Glomerular endothelial cell (primary cell): ENCODE data around the gene ST6GALNAC6. TPM values are rescaled to one million over a fixed set of nuclear protein-coding genes. Genes with fewer than 3 reads are reported as not detected.

Source experiments
- DNase-seq: peaks from one replicate; pipeline ENCODE4 v3.0.0-alpha.2; 2011; ENCODE audit warnings: low read depth, low spot score; ENCODE audit errors: extremely low read depth
- total RNA-seq: library from RNA; depleted of rRNA; stranded (reverse); fragments of >200 nt; gene quantifications from 2 replicates; pipeline ENCODE4 v1.2.3, GENCODE V29; 2015

The ST6GALNAC6 gene
- total RNA-seq, 1 donor from 2014 or later = 72.0 TPM

GRCh38 chr9:127918183-127919107 is 19.0 kb upstream of the ST6GALNAC6 start:
- DNase-seq = no peak

- no peak for DNase-seq
Measured at GRCh38 chr9:127917603-127918002, 18.2 kb upstream of the ST6GALNAC6 start.

- no peak for DNase-seq
Measured at GRCh38 chr9:127916720-127917581, 17.5 kb upstream of the ST6GALNAC6 start, which contains the start of gene ST6GALNAC4. TSS of gene ST6GALNAC4 (minus strand) at chr9:127917041. CDS start at chr9:127916419, 622 bp downstream.

GRCh38 chr9:127915801-127916719 is 16.7 kb upstream of the ST6GALNAC6 start:
- no peak for DNase-seq

- DNase-seq = no peak
Measured at GRCh38 chr9:127915325-127915752, 15.9 kb upstream of the ST6GALNAC6 start.

GRCh38 chr9:127913682-127914081 is 14.3 kb upstream of the ST6GALNAC6 start:
- no peak for DNase-seq

GRCh38 chr9:127912882-127913281 is 13.5 kb upstream of the ST6GALNAC6 start:
- no peak for DNase-seq

GRCh38 chr9:127912296-127912695 is 12.9 kb upstream of the ST6GALNAC6 start:
- no peak for DNase-seq

GRCh38 chr9:127910613-127911205 is 11.3 kb upstream of the ST6GALNAC6 start:
- no peak for DNase-seq

GRCh38 chr9:127909839-127910273 is 10.5 kb upstream of the ST6GALNAC6 start:
- no peak for DNase-seq

GRCh38 chr9:127908660-127908926 is 9.2 kb upstream of the ST6GALNAC6 start:
- no peak for DNase-seq

- no peak for DNase-seq
Measured at GRCh38 chr9:127907867-127908659, 8.7 kb upstream of the ST6GALNAC6 start.

- DNase-seq = no peak
Measured at GRCh38 chr9:127905788-127906191, 6.4 kb upstream of the ST6GALNAC6 start.

- DNase-seq = no peak
Measured at GRCh38 chr9:127905004-127905728, 5.8 kb upstream of the ST6GALNAC6 start.

GRCh38 chr9:127904561-127905003 is 5.2 kb upstream of the ST6GALNAC6 start:
- no peak for DNase-seq

- no peak for DNase-seq
Measured at GRCh38 chr9:127903557-127904475, 4.4 kb upstream of the ST6GALNAC6 start.

GRCh38 chr9:127898433-127899127 is 823 bp downstream of the ST6GALNAC6 start:
- DNase-seq = no peak
